Kidney (tissue), 14 donors: ENCODE measurements around the gene MIPEP. TPM values are rescaled to one million over a fixed set of nuclear protein-coding genes. Genes with fewer than 3 reads are reported as not detected.

Source experiments
- DNase-seq, 5 donors: peaks; one replicate each; pipeline ENCODE4 v3.0.0-alpha.2; 2013 to 2020
- FAIRE-seq: peaks from 2 replicates; lab custom pipeline; 2012; peaks lifted over from hg19 to GRCh38; lab: Jason Lieb, UNC
- H3K27ac ChIP-seq, 2 donors: one replicate each; pipeline ENCODE4 v1.7.0; 2013; ENCODE audit warnings: low read depth in 2 of 2, low read length in 2 of 2, inconsistent platforms in 1 of 2
- H3K27me3 ChIP-seq: one replicate; pipeline ENCODE4 v1.7.1; 2013; ENCODE audit warnings: low read length, inconsistent platforms; ENCODE audit not compliant: control insufficient read depth, insufficient read depth
- H3K36me3 ChIP-seq, 3 donors: one replicate each; pipeline versions ENCODE4 v1.7.0 to v1.7.1; 2013; ENCODE audit warnings: low read length in 3 of 3, control low read depth in 1 of 3, inconsistent platforms in 1 of 3; ENCODE audit not compliant: insufficient read depth in 3 of 3, control insufficient read depth in 2 of 3
- H3K4me1 ChIP-seq, 3 donors: one replicate each; pipeline versions ENCODE4 v1.7.0 to v1.7.1; 2013; ENCODE audit warnings: low read length in 3 of 3, inconsistent platforms in 1 of 3, low read depth in 1 of 3; ENCODE audit not compliant: control insufficient read depth in 2 of 3, insufficient read depth in 2 of 3
- H3K4me3 ChIP-seq, 3 donors: one replicate each; pipeline versions ENCODE4 v1.7.0 to v1.8.1; 2013; ENCODE audit warnings: low read length in 3 of 3, control low read depth in 1 of 3, inconsistent platforms in 1 of 3
- H3K9ac ChIP-seq, 3 donors: one replicate each; pipeline versions ENCODE4 v1.7.0 to v1.7.1; 2013; ENCODE audit warnings: low read length in 3 of 3, control low read depth in 1 of 3, inconsistent platforms in 1 of 3
- H3K9me3 ChIP-seq, 3 donors: one replicate each; pipeline versions ENCODE4 v1.7.0 to v1.7.1; 2013; ENCODE audit warnings: low read length in 3 of 3, control low read depth in 1 of 3, inconsistent platforms in 1 of 3; ENCODE audit not compliant: control insufficient read depth in 2 of 3, insufficient read depth in 1 of 3
- intact Hi-C: fragments of 100-400 bp; cut with DNase I; formaldehyde crosslinking; loops from one replicate; pipeline ENCODE4 v1.11.1; 2022
- polyA plus RNA-seq: library from polyadenylated mRNA; stranded (reverse); fragments of 350-450 nt; fragmentation: Illumina TruSeq; extraction: RNeasy Lipid Tissue Mini Kit (QIAGEN cat#74804); gene quantifications from one replicate; pipeline ENCODE4 v1.2.3, GENCODE V29; 2014; ENCODE audit warnings: low read depth, low replicate concordance; ENCODE audit not compliant: insufficient read depth
- total RNA-seq: library from RNA; stranded (reverse); fragmentation: NEBNext Ultra II Directional; extraction: Animal tissue kit (Norgen Biotek cat#: 25700); gene quantifications from one replicate; pipeline ENCODE4 v1.2.1, GENCODE V29; 2021
- TF ChIP-seq, protein P1 (sequence below): IDR thresholded peaks from 3 replicates; pipeline ENCODE4 v1.5.1; 2012; ENCODE audit warnings: mild to moderate bottlenecking, moderate library complexity, borderline replicate concordance; ENCODE audit not compliant: insufficient read depth; ENCODE audit errors: extremely low read depth
- donor health status: control.
- donor health status: control.
- donor health status: control.
- donor health status: control.
- donor health status: control.
- donor health status: DM: yes; HTN: yes; CAD: no.
- donor health status: Normal renal cell carcinoma (clear cell type).

Gene MIPEP
- total and polyA plus RNA-seq, 2 donors from 2014 or later = 29.1 to 46.8 TPM

DNA sequence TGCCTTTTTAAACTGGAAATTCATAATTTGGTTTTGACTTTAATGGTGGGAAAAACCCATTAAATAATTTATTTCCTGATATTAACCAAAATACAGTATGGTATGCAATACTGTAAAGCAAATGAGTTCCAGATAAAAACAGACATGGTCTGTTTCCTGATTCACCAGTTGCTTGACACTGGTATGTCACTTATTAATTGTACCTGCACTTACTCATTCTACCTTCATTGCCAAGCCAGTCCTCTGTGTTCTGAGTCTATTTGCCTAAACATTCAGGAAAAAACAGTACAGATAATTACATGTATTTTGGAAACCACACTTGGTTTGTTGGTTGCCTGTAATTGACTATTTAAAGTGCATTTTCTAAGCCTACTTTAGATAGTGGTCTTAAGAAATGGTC, 159.7 kb downstream of the MIPEP start:
- FAIRE-seq (no peak), DNase-seq (no peak)
- no peak overlapping the region for H3K4me3 ChIP-seq
- H3K27me3 ChIP-seq = no peaks in the 10 kb centered on the region
- H3K27ac ChIP-seq = no peak overlapping the region
- H3K36me3 ChIP-seq = no peaks in the 10 kb centered on the region
- no peak overlapping the region for H3K9ac ChIP-seq
- TF ChIP-seq, protein P1, sequence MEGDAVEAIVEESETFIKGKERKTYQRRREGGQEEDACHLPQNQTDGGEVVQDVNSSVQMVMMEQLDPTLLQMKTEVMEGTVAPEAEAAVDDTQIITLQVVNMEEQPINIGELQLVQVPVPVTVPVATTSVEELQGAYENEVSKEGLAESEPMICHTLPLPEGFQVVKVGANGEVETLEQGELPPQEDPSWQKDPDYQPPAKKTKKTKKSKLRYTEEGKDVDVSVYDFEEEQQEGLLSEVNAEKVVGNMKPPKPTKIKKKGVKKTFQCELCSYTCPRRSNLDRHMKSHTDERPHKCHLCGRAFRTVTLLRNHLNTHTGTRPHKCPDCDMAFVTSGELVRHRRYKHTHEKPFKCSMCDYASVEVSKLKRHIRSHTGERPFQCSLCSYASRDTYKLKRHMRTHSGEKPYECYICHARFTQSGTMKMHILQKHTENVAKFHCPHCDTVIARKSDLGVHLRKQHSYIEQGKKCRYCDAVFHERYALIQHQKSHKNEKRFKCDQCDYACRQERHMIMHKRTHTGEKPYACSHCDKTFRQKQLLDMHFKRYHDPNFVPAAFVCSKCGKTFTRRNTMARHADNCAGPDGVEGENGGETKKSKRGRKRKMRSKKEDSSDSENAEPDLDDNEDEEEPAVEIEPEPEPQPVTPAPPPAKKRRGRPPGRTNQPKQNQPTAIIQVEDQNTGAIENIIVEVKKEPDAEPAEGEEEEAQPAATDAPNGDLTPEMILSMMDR = no peak
- intact Hi-C loops = no loop called here
- H3K9me3 ChIP-seq = no peaks in the 10 kb centered on the region
- H3K4me1 ChIP-seq = peaks cover 0 to 4% (median 0%) of the 10 kb centered on the region in 3 donors

GRCh38 chr13:23728807-23729206, 160.4 kb downstream of the MIPEP start:
- DNase-seq (no peak), FAIRE-seq (no peak)
- H3K9ac ChIP-seq = no peak overlapping the region
- no peaks in the 10 kb centered on the region for H3K27me3 ChIP-seq
- H3K9me3 ChIP-seq = no peaks in the 10 kb centered on the region
- TF ChIP-seq, protein P1 = no peak
- intact Hi-C loops = no loop called here
- H3K4me1 ChIP-seq = peaks cover 0 to 4% (median 0%) of the 10 kb centered on the region in 3 donors
- H3K36me3 ChIP-seq = no peaks in the 10 kb centered on the region
- no peak overlapping the region for H3K27ac ChIP-seq
- H3K4me3 ChIP-seq = no peak overlapping the region

GRCh38 chr13:23725922-23726321, 163.3 kb downstream of the MIPEP start:
- H3K27ac ChIP-seq = no peak overlapping the region
- TF ChIP-seq, protein P1 = no peak
- no peak overlapping the region for H3K4me3 ChIP-seq
- H3K27me3 ChIP-seq = no peaks in the 10 kb centered on the region
- DNase-seq = peak in 1 of 5 donors; percentile 47
- H3K9me3 ChIP-seq = no peaks in the 10 kb centered on the region
- intact Hi-C loops = no loop called here
- no peak for FAIRE-seq
- H3K36me3 ChIP-seq = no peaks in the 10 kb centered on the region
- H3K9ac ChIP-seq = no peak overlapping the region
- H3K4me1 ChIP-seq = peaks cover 0 to 4% (median 0%) of the 10 kb centered on the region in 3 donors
